IPS-20b (cell line): Measurements from ENCODE around the gene ZNF225.

Experiments
- H3K27ac ChIP-seq: one replicate; pipeline ENCODE4 v1.5.1; 2013; ENCODE audit warnings: low read length
- H3K27me3 ChIP-seq: 2 replicates; pipeline ENCODE4 v1.6.1; 2013; ENCODE audit warnings: mild to moderate bottlenecking, low read length, inconsistent platforms; ENCODE audit not compliant: insufficient read depth
- H3K36me3 ChIP-seq: 2 replicates; pipeline ENCODE4 v1.6.1; 2013; ENCODE audit warnings: low read depth, mild to moderate bottlenecking, inconsistent platforms, low read length, moderate library complexity; ENCODE audit not compliant: insufficient read depth
- H3K4me1 ChIP-seq: 2 replicates; pipeline ENCODE4 v1.6.1; 2013; ENCODE audit warnings: mild to moderate bottlenecking, control low read depth, inconsistent platforms, low read length, moderate library complexity; ENCODE audit not compliant: insufficient read depth
- H3K4me3 ChIP-seq: 2 replicates; pipeline ENCODE4 v1.5.1; 2013; ENCODE audit warnings: mild to moderate bottlenecking, low read length, inconsistent platforms
- H3K9ac ChIP-seq: 2 replicates; pipeline ENCODE4 v1.6.1; 2013; ENCODE audit warnings: low read depth, mild to moderate bottlenecking, inconsistent platforms, low read length, moderate library complexity
- H3K9me3 ChIP-seq: 2 replicates; pipeline ENCODE4 v1.6.1; 2013; ENCODE audit warnings: mild to moderate bottlenecking, low read depth, low read length, inconsistent platforms; ENCODE audit not compliant: insufficient read depth

Gene ZNF225

GRCh38 chr19:44113138-44113783 lies at the start of gene ZNF225:
Gene ZNF225 (plus strand): TSS chr19:44113399. CDS start chr19:44115828, 2,429 bp downstream.
- H3K27me3 ChIP-seq: no peaks in the 10 kb centered on the region
- no peak within 1 kb of the TSS for H3K27ac ChIP-seq
- peak within 1 kb of the TSS; percentile 78 for H3K4me3 ChIP-seq
- peaks cover 16% of the 10 kb centered on the region for H3K9me3 ChIP-seq
- peak within 1 kb of the TSS; percentile 73 for H3K9ac ChIP-seq
- peaks cover 5% of the 10 kb centered on the region for H3K36me3 ChIP-seq
- no peaks in the 10 kb centered on the region for H3K4me1 ChIP-seq

GRCh38 chr19:44066305-44066704 lies 46.9 kb upstream of the ZNF225 start:
- no peak overlapping the region for H3K27ac ChIP-seq
- no peaks in the 10 kb centered on the region for H3K27me3 ChIP-seq
- no peak overlapping the region for H3K9ac ChIP-seq
- H3K4me1 ChIP-seq: no peaks in the 10 kb centered on the region
- peaks cover 61% of the 10 kb centered on the region for H3K36me3 ChIP-seq
- H3K4me3 ChIP-seq: no peak overlapping the region
- peaks cover 80% of the 10 kb centered on the region for H3K9me3 ChIP-seq

GRCh38 chr19:44069415-44069814 lies 43.8 kb upstream of the ZNF225 start:
- peaks cover 13% of the 10 kb centered on the region for H3K27me3 ChIP-seq
- H3K9me3 ChIP-seq: peaks cover 64% of the 10 kb centered on the region
- H3K36me3 ChIP-seq: peaks cover 32% of the 10 kb centered on the region
- H3K4me3 ChIP-seq: no peak overlapping the region
- H3K27ac ChIP-seq: no peak overlapping the region
- H3K9ac ChIP-seq: no peak overlapping the region
- no peaks in the 10 kb centered on the region for H3K4me1 ChIP-seq

GRCh38 chr19:44071824-44072542 lies 41.2 kb upstream of the ZNF225 start, which contains the start of gene ZNF284:
Gene ZNF284 (plus strand): TSS chr19:44072159. CDS start chr19:44076390, 4,231 bp downstream.
- Histone ChIP-seq H3K9ac (peak within 1 kb of the TSS; percentile 28; the same call in 1 of the 2 replicates), H3K27ac (no peak within 1 kb of the TSS)

GRCh38 chr19:44072543-44073401 lies 40.4 kb upstream of the ZNF225 start:
- Histone ChIP-seq H3K4me1 (no peaks in the 10 kb centered on the region), H3K4me3 (peak overlapping the region; percentile 83), H3K9me3 (peaks cover 35% of the 10 kb centered on the region), H3K27me3 (peaks cover 13% of the 10 kb centered on the region), H3K9ac (no peak overlapping the region), H3K36me3 (peaks cover 3% of the 10 kb centered on the region; the same call in 1 of the 2 replicates), H3K27ac (no peak overlapping the region)

More at GRCh38 chr19:44071824-44072542, 41.2 kb upstream of the ZNF225 start, which contains the start of gene ZNF284:
- Histone ChIP-seq H3K36me3 (peaks cover 11% of the 10 kb centered on the region), H3K4me1 (no peaks in the 10 kb centered on the region), H3K4me3 (peak within 1 kb of the TSS; percentile 83), H3K9me3 (peaks cover 41% of the 10 kb centered on the region), H3K27me3 (peaks cover 13% of the 10 kb centered on the region)

- Histone ChIP-seq H3K9me3 (peaks cover 4% of the 10 kb centered on the region; the same call in 1 of the 2 replicates), H3K27me3 (peaks cover 13% of the 10 kb centered on the region), H3K4me3 (no peak overlapping the region), H3K36me3 (no peaks in the 10 kb centered on the region), H3K9ac (no peak overlapping the region), H3K27ac (no peak overlapping the region), H3K4me1 (no peaks in the 10 kb centered on the region)
Measured at GRCh38 chr19:44076325-44076724, 36.9 kb upstream of the ZNF225 start.

- Histone ChIP-seq H3K4me1 (no peaks in the 10 kb centered on the region), H3K4me3 (no peak overlapping the region), H3K27ac (no peak overlapping the region), H3K36me3 (no peaks in the 10 kb centered on the region; the same call in 1 of the 2 replicates), H3K9ac (no peak overlapping the region), H3K9me3 (no peaks in the 10 kb centered on the region), H3K27me3 (no peaks in the 10 kb centered on the region)
Measured at GRCh38 chr19:44092108-44092507, 21.1 kb upstream of the ZNF225 start.

GRCh38 chr19:44093931-44094765 lies 19.1 kb upstream of the ZNF225 start, which contains the start of gene ZNF224:
Gene ZNF224 (plus strand): TSS chr19:44094361. CDS start chr19:44097874, 3,513 bp downstream.
- Histone ChIP-seq H3K4me3 (peak within 1 kb of the TSS; percentile 91), H3K4me1 (no peaks in the 10 kb centered on the region), H3K27me3 (no peaks in the 10 kb centered on the region), H3K27ac (no peak within 1 kb of the TSS), H3K9ac (peak within 1 kb of the TSS; percentile 78), H3K36me3 (peaks cover 6% of the 10 kb centered on the region; the same call in 1 of the 2 replicates), H3K9me3 (no peaks in the 10 kb centered on the region)

GRCh38 chr19:44107751-44108150 lies 5.4 kb upstream of the ZNF225 start:
- Histone ChIP-seq H3K27ac (no peak overlapping the region), H3K9me3 (peaks cover 46% of the 10 kb centered on the region), H3K9ac (no peak overlapping the region), H3K36me3 (peaks cover 39% of the 10 kb centered on the region), H3K4me1 (no peaks in the 10 kb centered on the region), H3K4me3 (no peak overlapping the region), H3K27me3 (no peaks in the 10 kb centered on the region)

- H3K4me1 ChIP-seq: no peaks in the 10 kb centered on the region
- H3K36me3 ChIP-seq: peaks cover 26% of the 10 kb centered on the region
- H3K9me3 ChIP-seq: peaks cover 43% of the 10 kb centered on the region
- no peak overlapping the region for H3K4me3 ChIP-seq
- no peaks in the 10 kb centered on the region for H3K27me3 ChIP-seq
- no peak overlapping the region for H3K27ac ChIP-seq
- H3K9ac ChIP-seq: no peak overlapping the region
Measured at GRCh38 chr19:44109458-44109857, 3.7 kb upstream of the ZNF225 start.
